Uterus (tissue), 4 donors: ENCODE data around the gene FLVCR2. TPM values are rescaled to one million over a fixed set of nuclear protein-coding genes. Genes with fewer than 3 reads are reported as not detected.

Experiments used
- DNase-seq, 2 donors: peaks; one replicate each; pipeline ENCODE4 v3.0.0-alpha.2; 2019 to 2020
- H3K27ac ChIP-seq, 2 donors: fragments of 200-600 bp; sonication (generic); 1 replicate in 1 of 2; 2 replicates in 1 of 2; pipeline ENCODE4 v1.5.1; 2016 to 2018
- H3K27me3 ChIP-seq, 2 donors: fragments of 200-600 bp; sonication (generic); one replicate each; pipeline ENCODE4 v1.5.1; 2018 to 2019; ENCODE audit warnings: control low read depth in 1 of 2
- H3K36me3 ChIP-seq, 2 donors: fragments of 200-600 bp; sonication (generic); one replicate each; pipeline ENCODE4 v1.5.1; 2019; ENCODE audit warnings: control low read depth in 1 of 2
- H3K4me1 ChIP-seq, 2 donors: fragments of 200-600 bp; sonication (generic); one replicate each; pipeline ENCODE4 v1.5.1; 2018 to 2019; ENCODE audit warnings: control low read depth in 1 of 2
- H3K4me3 ChIP-seq, 2 donors: fragments of 200-600 bp; sonication (generic); 1 replicate in 1 of 2; 2 replicates in 1 of 2; pipeline ENCODE4 v1.5.1; 2018 to 2019; ENCODE audit warnings: mild to moderate bottlenecking in 1 of 2
- H3K9me3 ChIP-seq, 2 donors: fragments of 200-600 bp; sonication (generic); one replicate each; pipeline ENCODE4 v1.5.1; 2019; ENCODE audit warnings: control low read depth in 1 of 2
- CTCF ChIP-seq, 4 experiments: fragments of 200-600 bp in 2 of 4; fragments of 450-650 bp in 2 of 4; sonication (generic) in 2 of 4; IDR thresholded peaks; one replicate each; pipeline ENCODE4 v1.5.1; 2016 to 2019; ENCODE audit warnings: antibody characterized with exemption in 4 of 4, mild to moderate bottlenecking in 2 of 4, moderate library complexity in 1 of 4
- POLR2A ChIP-seq, 2 donors: fragments of 450-650 bp; IDR thresholded peaks; one replicate each; pipeline ENCODE4 v1.6.1; 2016; ENCODE audit warnings: antibody characterized with exemption in 2 of 2, mild to moderate bottlenecking in 1 of 2, moderate library complexity in 1 of 2
- intact Hi-C: fragments of 100-400 bp; cut with DNase I; formaldehyde crosslinking; loops from one replicate; pipeline ENCODE4 v1.15.1; 2023; ENCODE audit warnings: low total_unique reads
- total RNA-seq, 4 donors: library from RNA; depleted of rRNA in 3 of 4; stranded (reverse); fragments of >200 nt in 3 of 4; gene quantifications; one replicate each; pipeline versions ENCODE4 v1.1.0 to v1.2.4, GENCODE V29; 2014 to 2023
- donor health status: DM: yes; HTN: yes; CAD: no.

Gene FLVCR2
- total RNA-seq, 4 donors from 2014 or later = 2.3 to 15.0 (median 3.3) TPM

- H3K4me1 ChIP-seq = no peaks in the 10 kb centered on the region
- H3K9me3 ChIP-seq = no peaks in the 10 kb centered on the region
- no peaks in the 10 kb centered on the region for H3K27me3 ChIP-seq
- intact Hi-C loops = no loop called here
- no peak overlapping the region for H3K27ac ChIP-seq
- no peak overlapping the region for H3K4me3 ChIP-seq
- DNase-seq = no peak
- TF ChIP-seq POLR2A (IDR thresholded peaks at IDR 0.05) = no peak
- TF ChIP-seq CTCF (IDR thresholded peaks at IDR 0.05) = no peak
- no peaks in the 10 kb centered on the region for H3K36me3 ChIP-seq
Observed at GRCh38 chr14:75631453-75631831, 53.0 kb downstream of the FLVCR2 start.

- Histone ChIP-seq H3K9me3 (no peaks in the 10 kb centered on the region), H3K27ac (no peak overlapping the region), H3K36me3 (no peaks in the 10 kb centered on the region), H3K4me1 (no peaks in the 10 kb centered on the region), H3K4me3 (no peak overlapping the region), H3K27me3 (no peaks in the 10 kb centered on the region)
- intact Hi-C loops = no loop called here
- no peak for DNase-seq
- no peak for TF ChIP-seq POLR2A (IDR thresholded peaks at IDR 0.05)
- TF ChIP-seq CTCF (IDR thresholded peaks at IDR 0.05) = no peak
Observed at GRCh38 chr14:75634848-75635247, 56.4 kb downstream of the FLVCR2 start.

DNA sequence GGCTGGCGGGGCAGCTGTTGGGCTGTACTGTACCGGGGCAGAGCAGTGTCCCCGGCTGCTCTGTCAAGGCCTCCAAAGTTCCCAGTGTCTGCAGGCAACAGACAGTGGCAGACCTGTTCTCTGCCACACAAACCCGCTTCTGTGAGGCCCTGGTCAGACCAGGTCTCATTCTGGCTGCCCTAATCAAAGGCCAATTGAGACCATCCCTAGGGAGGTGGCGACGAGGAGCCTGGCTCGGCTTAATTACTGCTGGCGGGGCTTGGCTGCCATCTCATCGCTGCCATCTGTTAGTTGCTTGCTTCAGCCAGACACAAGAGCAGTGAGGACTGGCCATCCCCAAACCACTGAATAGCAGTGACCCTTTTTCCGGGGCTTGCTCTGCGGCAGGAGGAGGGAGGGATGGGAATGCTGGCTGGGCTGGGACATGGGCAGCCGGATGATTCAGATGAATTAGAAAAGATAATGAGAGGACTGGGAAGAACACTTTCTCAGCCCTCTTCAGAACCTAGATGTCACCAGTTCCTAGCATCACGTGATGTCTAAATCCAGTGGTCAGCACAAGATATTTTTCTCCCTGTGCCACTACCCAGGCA lies 57.8 kb downstream of the FLVCR2 start:
- Histone ChIP-seq H3K4me1 (no peaks in the 10 kb centered on the region), H3K4me3 (no peak overlapping the region), H3K27ac (no peak overlapping the region), H3K27me3 (no peaks in the 10 kb centered on the region), H3K9me3 (no peaks in the 10 kb centered on the region), H3K36me3 (no peaks in the 10 kb centered on the region)
- TF ChIP-seq CTCF (IDR thresholded peaks at IDR 0.05) = no peak
- no peak for TF ChIP-seq POLR2A (IDR thresholded peaks at IDR 0.05)
- DNase-seq = no peak
- intact Hi-C loops = no loop called here

- H3K4me1 ChIP-seq = no peaks in the 10 kb centered on the region
- DNase-seq = no peak
- no peaks in the 10 kb centered on the region for H3K9me3 ChIP-seq
- intact Hi-C loops = no loop called here
- no peaks in the 10 kb centered on the region for H3K27me3 ChIP-seq
- H3K4me3 ChIP-seq = no peak overlapping the region
- TF ChIP-seq CTCF (IDR thresholded peaks at IDR 0.05) = no peak
- TF ChIP-seq POLR2A (IDR thresholded peaks at IDR 0.05) = no peak
- no peaks in the 10 kb centered on the region for H3K36me3 ChIP-seq
- no peak overlapping the region for H3K27ac ChIP-seq
Observed at GRCh38 chr14:75640876-75641275, 62.5 kb downstream of the FLVCR2 start.

GRCh38 chr14:75643985-75644384 lies 65.6 kb downstream of the FLVCR2 start:
- H3K4me1 ChIP-seq = no peaks in the 10 kb centered on the region
- TF ChIP-seq POLR2A (IDR thresholded peaks at IDR 0.05) = no peak
- TF ChIP-seq CTCF (IDR thresholded peaks at IDR 0.05) = no peak

More at GRCh38 chr14:75643985-75644384, 65.6 kb downstream of the FLVCR2 start:
- no peak overlapping the region for H3K27ac ChIP-seq
- H3K9me3 ChIP-seq = no peaks in the 10 kb centered on the region
- DNase-seq = no peak
- intact Hi-C loops = no loop called here
- no peaks in the 10 kb centered on the region for H3K27me3 ChIP-seq
- H3K36me3 ChIP-seq = no peaks in the 10 kb centered on the region
- no peak overlapping the region for H3K4me3 ChIP-seq
